K562 (cell line): ENCODE measurements around the gene PRR5. TPM values are rescaled to one million over a fixed set of nuclear protein-coding genes. Genes with fewer than 3 reads are reported as not detected.

Source experiments
- ATAC-seq: fragments of 200-7000 bp; cut with Tn5 transposase; 3 replicates; pipeline ENCODE4 v1.9.1; 2020; ENCODE audit warnings: moderate library complexity
- BruUV-seq: library from RNA; stranded (reverse); fragments of 400-500 nt; replicated peaks from 2 replicates; lab custom pipeline; 2021; lab: Mats Ljungman, UMichigan
- CTCF ChIA-PET: fragments of 300-600 bp; formaldehyde crosslinking; extraction: SDS; loops from one replicate; lab custom pipeline; 2021; ENCODE audit warnings: low intra/inter-chr PET ratio; lab: Yijun Ruan, JAX
- POLR2A ChIA-PET: fragments of 300-600, 350-650 bp; sonication (Branson Sonifier 250); formaldehyde crosslinking; extraction: SDS; loops from one replicate; lab custom pipeline; 2021; ENCODE audit warnings: antibody characterized with exemption, inconsistent platforms; lab: Yijun Ruan, JAX
- DNase-seq, 4 experiments: peaks; one replicate each; pipeline versions ENCODE4 v3.0.0 to v3.0.0-alpha.2; 2011 to 2018; ENCODE audit warnings: low spot score in 3 of 4, mixed read lengths in 3 of 4; ENCODE audit errors: extremely low read depth in 1 of 4
- FAIRE-seq: peaks from 2 replicates; lab custom pipeline; 2011; peaks lifted over from hg19 to GRCh38; lab: Jason Lieb, UNC
- H2AFZ ChIP-seq: 2 replicates; pipeline ENCODE4 v1.6.0; 2011; ENCODE audit warnings: low read depth, low read length, control low read depth, inconsistent platforms
- H3K27ac ChIP-seq: fragments of 200-600 bp; 3 replicates; pipeline ENCODE4 v1.8.0; 2011; ENCODE audit warnings: low read depth, mild to moderate bottlenecking, control low read depth, inconsistent platforms, low read length, moderate library complexity, mixed read lengths; ENCODE audit errors: extremely low read depth
- H3K27me3 ChIP-seq, 2 experiments: fragments of 300-600 bp in 1 of 2; 2 replicates in 1 of 2; 3 replicates in 1 of 2; pipeline versions ENCODE4 v1.6.0 to v1.8.0; 2011; ENCODE audit warnings: inconsistent platforms in 2 of 2, low read length in 2 of 2, mild to moderate bottlenecking in 1 of 2, mixed read lengths in 1 of 2, moderate library complexity in 1 of 2; ENCODE audit not compliant: control insufficient read depth in 2 of 2, insufficient read depth in 2 of 2
- H3K36me3 ChIP-seq: fragments of 300-600 bp; 3 replicates; pipeline ENCODE4 v1.8.0; 2011; ENCODE audit warnings: mild to moderate bottlenecking, low read length, inconsistent platforms; ENCODE audit not compliant: control insufficient read depth, insufficient read depth
- H3K4me1 ChIP-seq, 2 experiments: fragments of 200-600 bp in 1 of 2; replicated peaks in 1 of 2; 2 replicates in 1 of 2; 3 replicates in 1 of 2; pipeline versions ENCODE4 v1.5.1 to v1.8.0; 2011; ENCODE audit warnings: inconsistent platforms in 2 of 2, low read length in 2 of 2, mild to moderate bottlenecking in 1 of 2, mixed read lengths in 1 of 2, moderate library complexity in 1 of 2; ENCODE audit not compliant: control insufficient read depth in 2 of 2, insufficient read depth in 2 of 2
- H3K4me2 ChIP-seq: 2 replicates; pipeline ENCODE4 v1.6.1; 2011; ENCODE audit warnings: low read length, control low read depth, inconsistent platforms, mixed read lengths; ENCODE audit not compliant: insufficient read depth
- H3K4me3 ChIP-seq: fragments of 200-600 bp; sonication (generic), shearing (Covaris generic); 2 replicates; pipeline ENCODE4 v1.5.1; 2016; ENCODE audit warnings: control low read depth, inconsistent platforms
- H3K79me2 ChIP-seq: fragments of 200-600 bp; 3 replicates; pipeline ENCODE4 v1.8.0; 2011; ENCODE audit warnings: low read length, inconsistent platforms; ENCODE audit not compliant: control insufficient read depth, insufficient read depth
- H3K9ac ChIP-seq, 2 experiments: 2 replicates each; pipeline versions ENCODE4 v1.6.0 to v1.6.1; 2011; ENCODE audit warnings: low read depth in 2 of 2, low read length in 2 of 2, control low read depth in 1 of 2, inconsistent platforms in 1 of 2, mild to moderate bottlenecking in 1 of 2, mixed read lengths in 1 of 2; ENCODE audit not compliant: insufficient read depth in 1 of 2
- H3K9me1 ChIP-seq: one replicate; pipeline ENCODE4 v1.6.0; 2011; ENCODE audit warnings: inconsistent platforms, mild to moderate bottlenecking, low read length, moderate library complexity; ENCODE audit not compliant: control insufficient read depth, insufficient read depth
- H3K9me3 ChIP-seq: replicated peaks from 2 replicates; pipeline ENCODE4 v1.5.1; 2011; ENCODE audit warnings: low read depth, low read length, inconsistent platforms; ENCODE audit not compliant: control insufficient read depth, insufficient read depth
- H4K20me1 ChIP-seq: replicated peaks from 2 replicates; pipeline ENCODE4 v1.6.1; 2011; ENCODE audit warnings: low read length, inconsistent platforms, mixed read lengths; ENCODE audit not compliant: control insufficient read depth, insufficient read depth
- CCNT2 ChIP-seq: IDR thresholded peaks from 2 replicates; pipeline ENCODE4 v1.6.1; 2011; ENCODE audit warnings: borderline replicate concordance, low read depth, mild to moderate bottlenecking, moderate library complexity, mixed read lengths, low read length; ENCODE audit not compliant: insufficient read length; ENCODE audit errors: extremely low read depth
- CREB1 ChIP-seq, 2 experiments: sonication (generic) in 1 of 2; formaldehyde crosslinking in 1 of 2; IDR thresholded peaks; 2 replicates each; pipeline versions ENCODE4 v1.6.1 to v1.8.0; 2012 to 2022; ENCODE audit warnings: inconsistent platforms in 1 of 2, mild to moderate bottlenecking in 1 of 2, missing genetic modification reagents in 1 of 2, moderate library complexity in 1 of 2
- MAFK ChIP-seq: IDR thresholded peaks from 2 replicates; pipeline ENCODE4 v1.6.1; 2011; ENCODE audit warnings: low read length, improper control_type of control experiment
- MTF1 ChIP-seq: fragments of 250-450 bp; sonication (Bioruptor Pico); IDR thresholded peaks from 2 replicates; pipeline ENCODE4 v1.9.0; 2021; ENCODE audit warnings: moderate library complexity, mild to moderate bottlenecking, inconsistent platforms, borderline replicate concordance
- NR4A1 ChIP-seq, 2 experiments: fragments of 250-450 bp in 1 of 2; fragments of 450-650 bp in 1 of 2; sonication (Bioruptor Pico) in 1 of 2; IDR thresholded peaks; 2 replicates each; pipeline versions ENCODE4 v1.4.0 to v1.6.1; 2016 to 2020; ENCODE audit warnings: mild to moderate bottlenecking in 2 of 2, missing compliant biosample characterization in 1 of 2, missing genetic modification characterization in 1 of 2, moderate library complexity in 1 of 2
- PHB2 ChIP-seq: fragments of 450-650 bp; IDR thresholded peaks from 2 replicates; pipeline ENCODE4 v1.6.1; 2017; ENCODE audit warnings: low read depth
- PURB ChIP-seq: sonication (generic); formaldehyde crosslinking; IDR thresholded peaks from 2 replicates; pipeline ENCODE4 v1.9.0; 2021; ENCODE audit warnings: low read depth, mild to moderate bottlenecking, missing genetic modification reagents
- RBM14 ChIP-seq: fragments of 200-400 bp; formaldehyde crosslinking; IDR thresholded peaks from 2 replicates; pipeline ENCODE4 v1.6.1; 2018; ENCODE audit warnings: low read depth, mild to moderate bottlenecking, low read length, moderate library complexity, borderline replicate concordance; ENCODE audit not compliant: insufficient read depth
- SNRNP70 ChIP-seq: fragments of 200-400 bp; formaldehyde crosslinking; optimal IDR thresholded peaks from 2 replicates; pipeline ENCODE3; 2017; ENCODE audit warnings: low read depth, low read length
- TAF9B ChIP-seq: fragments of 450-650 bp; IDR thresholded peaks from 2 replicates; pipeline ENCODE4 v1.6.1; 2018; ENCODE audit warnings: mild to moderate bottlenecking; ENCODE audit not compliant: partially characterized antibody
- ZNF785 ChIP-seq: fragments of 250-450 bp; sonication (Bioruptor Pico); IDR thresholded peaks from 2 replicates; pipeline ENCODE4 v1.4.0; 2020; ENCODE audit warnings: mild to moderate bottlenecking
- WGBS: fragments of 100-300 bp; shearing (Covaris generic); methylation state at CpG from one replicate; pipeline ENCODE4 v1.1.6; 2016; ENCODE audit warnings: low coverage, mixed read lengths; ENCODE audit not compliant: insufficient coverage; ENCODE audit errors: missing lambda C conversion rate; 5-methylcytosine and 5-hydroxymethylcytosine counted together
- in situ Hi-C: fragments of 300-500 bp; cut with MboI; formaldehyde crosslinking; loops from 4 replicates; pipeline ENCODE4 v1.15.0; 2018; ENCODE audit warnings: inconsistent platforms, mixed read lengths
- intact Hi-C: fragments of 100-400 bp; cut with micrococcal nuclease; formaldehyde crosslinking; loops from 2 replicates; pipeline ENCODE4 v1.14.2; 2022
- polyA plus RNA-seq, 8 experiments: library from polyadenylated mRNA; depleted of rRNA in 4 of 8; stranded (reverse) in 5 of 8; unstranded in 3 of 8; fragments of >200 nt; fragmentation: Nextera tagmentation in 2 of 8; fragmentation: Illumina TruSeq in 1 of 8; extraction: Ambion mirVana in 2 of 8; extraction: Trizol in 1 of 8; gene quantifications; 2 replicates each; pipeline versions ENCODE4 v1.2.1 to v1.2.3, GENCODE V29; 2011 to 2014; ENCODE audit warnings: inconsistent platforms in 1 of 8, missing spikeins in 1 of 8
- total RNA-seq, 7 experiments: library from RNA; depleted of rRNA in 6 of 7; stranded (reverse); fragments of >200 nt in 6 of 7; fragmentation: Illumina TruSeq in 2 of 7; extraction: Trizol in 2 of 7; gene quantifications; 2 replicates each; pipeline versions ENCODE4 v1.2.1 to v1.2.3, GENCODE V29; 2011 to 2021; ENCODE audit warnings: low replicate concordance in 1 of 7

PRR5 gene
- total and polyA plus RNA-seq, 9 of the 15 experiments (the other 6 are each of a cell fraction or from before 2014, with no cell fraction given), result 0.13 to 21.0 (median 7.5) TPM

GRCh38 chr22:44743247-44743646 is 41.2 kb downstream of the PRR5 start:
- no peak for TF ChIP-seq MAFK
- no peak for TF ChIP-seq MTF1
- TF ChIP-seq TAF9B, result no peak
- TF ChIP-seq NR4A1 (CRISPR knock-in tag; IDR thresholded peaks at IDR 0.05), result no peak
- TF ChIP-seq NR4A1 (tag; IDR thresholded peaks at IDR 0.05), result no peak
- TF ChIP-seq RBM14, result no peak
- H3K27me3 ChIP-seq, result no peaks in the 10 kb centered on the region
- H4K20me1 ChIP-seq, result peaks cover 8% of the 10 kb centered on the region; the same call in 1 of the 2 replicates
- CTCF ChIA-PET, result no interaction called here
- peaks cover 4 to 15% of the 10 kb centered on the region in 2 experiments; a peak in 3 of 5 replicates for H3K4me1 ChIP-seq
- FAIRE-seq, result no peak
- POLR2A ChIA-PET, result no interaction called here
- no TSS peak for BruUV-seq
- no peak overlapping the region for H2AFZ ChIP-seq
- no peak overlapping the region for H3K4me2 ChIP-seq
- in situ Hi-C loops (no loop called here), intact Hi-C loops (no loop called here)
- H3K27ac ChIP-seq, result no peak overlapping the region
- no peaks in the 10 kb centered on the region for H3K36me3 ChIP-seq
- no peaks in the 10 kb centered on the region for H3K9me1 ChIP-seq
- no peaks in the 10 kb centered on the region for H3K79me2 ChIP-seq
- no peak overlapping the region for H3K9ac ChIP-seq
- no peaks in the 10 kb centered on the region for H3K9me3 ChIP-seq
- WGBS, result 45% methylated on average over 10 of the region's 11 CpGs
- no peak overlapping the region for H3K4me3 ChIP-seq
- ATAC-seq, result no peak
- DNase-seq, result no peak

GRCh38 chr22:44743804-44744211 is 41.8 kb downstream of the PRR5 start:
- in situ Hi-C loops (no loop called here), intact Hi-C loops (no loop called here)
- H2AFZ ChIP-seq, result no peak overlapping the region
- ATAC-seq (no peak), FAIRE-seq (no peak), DNase-seq (no peak)
- H3K9ac ChIP-seq, result no peak overlapping the region
- H3K9me3 ChIP-seq, result no peaks in the 10 kb centered on the region
- POLR2A ChIA-PET, result no interaction called here
- peaks cover 2% of the 10 kb centered on the region; the same call in 1 of the 2 replicates for H4K20me1 ChIP-seq
- H3K27me3 ChIP-seq, result no peaks in the 10 kb centered on the region
- 20% methylated on average over 4 of the region's 7 CpGs for WGBS
- no peaks in the 10 kb centered on the region for H3K36me3 ChIP-seq
- no peaks in the 10 kb centered on the region for H3K79me2 ChIP-seq
- no peak overlapping the region for H3K4me3 ChIP-seq
- no peak overlapping the region for H3K27ac ChIP-seq
- peaks cover 4 to 11% of the 10 kb centered on the region in 2 experiments; a peak in 3 of 5 replicates for H3K4me1 ChIP-seq
- no peak for TF ChIP-seq CREB1 (IDR thresholded peaks at IDR 0.05)
- no peak for TF ChIP-seq CREB1 (CRISPR knock-in tag; IDR thresholded peaks at IDR 0.05)
- TF ChIP-seq SNRNP70, result no peak
- no peak for TF ChIP-seq CCNT2
- TF ChIP-seq PHB2, result no peak
- no peak for TF ChIP-seq PURB (CRISPR knock-in tag)
- no peak for TF ChIP-seq ZNF785 (CRISPR knock-in tag)
- no peaks in the 10 kb centered on the region for H3K9me1 ChIP-seq
- CTCF ChIA-PET, result no interaction called here
- BruUV-seq, result no TSS peak
- H3K4me2 ChIP-seq, result no peak overlapping the region
